Kasumi-1 (cell line): ENCODE measurements around the gene ATRIP.
A peak's percentile ranks its signal among the peaks of the same experiment; 100 is the strongest.
"Not testable (repeated sequence)": the region's sequence is repeated elsewhere in the genome, so short reads cannot be mapped to it uniquely, and the experiment has no call there.

Experiments
- DNase-seq, 2 experiments: peaks; one replicate each; lab custom pipeline; 2025; lab: John Stamatoyannopoulos, UW

ATRIP gene

DNA sequence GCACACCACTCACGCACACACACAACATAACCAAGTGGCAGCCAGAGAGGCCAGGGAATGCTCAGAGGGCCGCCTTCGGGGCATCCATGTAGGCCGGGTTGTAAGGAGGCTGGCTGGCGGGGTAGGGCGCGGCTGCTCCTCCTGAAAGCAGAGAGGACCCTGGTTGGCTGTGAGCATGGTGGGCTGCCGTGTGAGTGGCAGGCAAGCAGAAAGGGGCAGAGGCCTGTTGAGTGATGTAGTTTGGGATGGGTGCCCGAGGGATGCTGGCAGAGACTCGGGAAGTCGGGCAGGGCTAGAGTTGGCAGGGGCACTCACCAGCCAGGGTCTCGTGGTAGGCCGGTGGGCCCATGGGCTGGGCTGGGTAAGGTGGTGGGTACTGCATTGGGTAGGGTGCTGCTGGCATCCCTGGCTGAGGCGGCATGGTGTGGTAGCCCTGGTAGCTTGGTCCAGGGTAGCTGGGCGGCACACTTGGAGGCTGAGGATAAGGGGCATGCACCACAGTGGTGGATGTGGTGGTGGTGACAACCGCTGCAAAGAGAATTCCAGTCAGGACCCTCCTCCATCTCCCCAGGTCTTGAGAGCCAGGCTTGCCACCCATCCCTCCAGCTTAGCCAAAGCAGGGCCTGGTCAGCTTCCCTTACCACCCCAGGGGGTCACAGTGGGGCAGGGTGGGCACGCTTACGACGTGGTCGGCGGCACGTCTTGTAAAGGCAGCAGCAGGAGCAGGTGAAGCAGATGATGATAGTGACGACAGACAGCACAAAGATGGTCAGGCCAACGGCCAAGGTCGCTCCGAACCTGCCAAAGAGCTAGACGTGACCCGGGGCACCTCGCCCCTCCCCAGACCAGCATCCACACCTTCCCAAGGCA is 22.7 kb downstream of the ATRIP start:
- no peak for DNase-seq

DNA sequence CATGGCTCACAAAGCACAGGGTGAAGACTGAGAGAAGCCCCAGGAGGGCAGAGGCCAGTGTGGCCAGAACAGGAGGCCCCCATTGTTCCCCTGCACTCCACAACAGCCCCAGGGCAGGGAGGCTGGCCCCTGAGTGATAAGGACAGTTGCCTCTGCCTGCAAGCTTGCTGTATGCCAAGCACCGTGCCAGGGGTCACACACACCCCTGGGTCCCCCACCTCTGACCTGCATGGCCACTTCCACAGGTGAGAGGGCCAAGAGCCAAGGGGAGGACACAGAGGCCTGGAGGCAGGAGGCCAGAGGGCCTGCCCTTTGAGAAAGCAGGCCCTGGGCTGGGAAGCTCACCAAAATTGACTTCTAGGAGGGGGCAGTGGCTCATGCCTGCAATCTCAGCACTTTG is 23.7 kb downstream of the ATRIP start:
- no peak for DNase-seq

DNA sequence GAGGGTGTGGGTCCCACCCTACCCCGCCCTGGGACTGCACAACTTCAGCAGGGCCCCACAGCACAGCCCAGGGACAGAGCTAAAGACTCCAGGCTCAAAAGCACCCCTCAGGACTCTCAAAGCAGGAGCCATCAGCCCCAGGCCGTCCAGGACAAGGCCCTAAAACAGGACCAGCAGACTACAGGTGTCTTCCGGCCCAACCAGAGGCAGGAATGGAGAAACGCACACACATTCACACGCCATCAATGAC is 26.1 kb downstream of the ATRIP start:
- peak in 1 of 2 experiments; percentile 37 for DNase-seq

DNA sequence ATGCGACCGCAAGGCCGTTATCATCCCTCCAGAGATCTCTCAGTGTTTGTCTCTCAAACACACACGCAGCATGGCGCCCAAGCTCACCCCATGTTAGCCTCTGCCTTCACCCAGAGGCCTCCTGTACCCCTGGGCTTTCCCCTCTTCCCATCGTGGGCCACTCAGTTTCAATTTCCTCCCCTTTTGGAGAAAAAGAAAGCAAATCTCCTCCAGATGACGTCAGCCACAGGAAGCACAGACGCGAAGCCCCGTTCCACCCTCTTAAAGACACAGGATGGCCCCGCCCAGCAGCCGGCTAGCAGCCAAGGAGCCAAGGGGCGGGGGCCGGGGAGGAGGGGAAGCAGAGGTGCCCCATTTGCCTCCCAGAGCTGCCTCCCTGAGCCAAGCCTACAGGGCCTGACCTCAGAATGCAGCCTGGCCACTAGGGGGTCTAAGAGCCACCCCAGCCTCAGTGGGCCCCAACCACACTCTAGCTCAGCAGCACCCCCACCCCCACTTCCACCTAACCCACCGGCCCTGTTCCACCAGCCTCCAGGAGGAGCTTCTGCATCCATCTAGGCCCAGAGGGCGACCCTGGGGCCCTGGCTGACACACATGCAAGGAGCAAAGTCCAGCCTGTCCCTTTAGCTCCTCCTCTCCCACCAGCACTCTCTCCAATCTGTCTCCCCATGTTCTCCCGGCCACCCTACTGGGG is 26.5 kb downstream of the ATRIP start:
- DNase-seq: peak; percentile 97 to 98

DNA sequence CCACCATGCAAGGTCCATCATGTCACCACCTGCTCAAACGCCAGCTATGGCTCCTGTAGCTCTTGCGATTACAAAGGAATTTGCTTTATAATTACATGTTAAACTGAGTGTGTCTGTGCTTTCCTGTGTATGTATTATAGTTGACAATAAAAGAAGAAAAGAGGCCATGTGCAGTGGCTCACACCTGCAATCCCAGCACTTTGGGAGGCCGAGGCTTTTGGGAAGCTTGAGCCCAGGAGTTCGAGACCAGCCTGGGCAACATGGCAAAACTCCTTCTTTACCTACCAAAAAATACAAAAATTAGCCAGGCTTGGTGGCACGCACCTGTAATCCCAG is 27.0 kb downstream of the ATRIP start:
- no peak for DNase-seq

DNA sequence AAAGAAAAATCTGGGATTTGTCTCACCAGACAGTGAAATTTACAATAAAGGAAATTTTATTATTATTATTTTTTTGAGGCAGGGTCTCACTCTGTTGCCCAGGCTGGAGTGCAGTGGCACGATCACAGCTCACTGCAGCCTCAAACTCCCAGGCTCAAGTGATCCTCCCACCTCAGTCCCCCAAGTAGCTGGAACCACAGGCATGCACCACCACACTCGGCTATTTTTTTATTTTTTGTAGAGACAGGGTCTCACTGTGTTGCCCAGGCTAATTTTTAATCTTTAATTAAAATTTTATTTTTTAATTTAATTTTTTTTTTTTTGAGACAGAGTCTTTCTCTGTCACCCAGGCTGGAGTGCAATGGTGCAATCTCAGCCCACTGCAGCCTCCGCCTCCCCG is 27.5 kb downstream of the ATRIP start:
- not testable (repeated sequence) for DNase-seq

DNA sequence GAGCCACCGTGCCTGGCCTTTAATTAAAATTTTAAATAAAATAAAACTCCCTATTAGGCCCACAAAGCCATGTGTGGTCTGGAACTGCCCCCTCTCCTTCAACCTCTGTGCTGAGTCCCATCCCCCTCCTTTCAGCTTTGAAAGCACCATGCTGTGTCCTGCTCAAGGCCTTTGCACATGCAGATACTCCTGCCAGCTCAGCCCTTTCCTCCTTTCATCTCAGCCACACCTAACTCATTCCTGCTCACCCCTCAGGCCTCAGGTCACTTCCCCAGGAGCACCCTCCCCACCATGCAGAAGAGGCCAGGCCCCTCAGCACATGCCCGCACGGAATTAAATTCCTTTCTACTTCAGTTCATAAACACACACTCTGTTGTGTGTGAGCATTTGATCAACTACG is 28.1 kb downstream of the ATRIP start:
- no peak for DNase-seq

DNA sequence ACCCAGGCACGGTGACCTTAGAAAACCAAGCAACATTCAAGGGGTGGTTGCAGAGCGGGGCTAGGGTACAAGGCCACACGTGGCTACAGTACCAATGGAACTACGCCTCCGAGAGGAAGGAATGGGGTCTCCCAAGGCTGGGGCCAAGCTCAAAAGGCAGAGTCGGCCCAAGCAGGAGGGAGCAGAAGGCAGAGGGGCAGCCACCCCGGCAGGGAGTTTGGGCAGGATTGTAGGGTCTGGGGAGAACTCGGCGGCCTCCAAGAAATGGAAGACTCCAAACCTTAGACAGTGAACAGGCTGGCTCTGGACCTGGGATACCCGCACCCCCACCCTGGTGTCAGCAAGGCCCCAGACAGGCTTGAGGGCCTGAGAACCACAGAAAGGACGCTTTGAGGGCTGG is 28.7 kb downstream of the ATRIP start:
- DNase-seq: no peak

DNA sequence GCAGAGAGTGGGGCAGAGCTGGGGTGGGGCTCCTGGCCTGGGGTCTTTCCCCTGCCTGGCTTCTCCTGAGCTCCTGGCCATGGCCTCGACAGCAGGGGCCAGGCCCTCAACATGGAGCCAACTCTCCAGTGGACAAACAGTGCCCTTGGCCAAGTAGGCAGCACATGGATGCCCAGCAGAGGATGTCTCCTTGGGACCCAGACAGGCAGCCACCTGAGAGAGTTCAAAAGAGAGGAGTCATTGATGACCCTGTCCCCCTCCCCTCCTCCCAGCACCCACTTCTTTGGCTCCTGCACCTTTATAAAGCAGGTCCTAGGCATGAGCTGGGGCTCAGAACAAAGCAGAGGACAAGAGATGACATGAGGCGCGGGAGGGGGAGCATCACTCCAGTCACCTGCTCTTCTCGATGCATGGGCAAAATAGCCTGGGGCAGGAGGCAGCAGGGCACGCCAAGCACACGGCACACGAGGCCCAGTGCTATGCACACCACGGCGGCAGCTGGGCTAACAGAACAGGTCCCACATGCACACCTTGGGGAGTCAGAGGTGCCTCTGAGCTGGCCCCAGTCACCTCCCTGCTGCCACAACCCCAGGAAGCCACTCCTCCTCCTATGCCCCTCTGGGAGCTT is 30.0 kb downstream of the ATRIP start:
- no peak for DNase-seq

DNA sequence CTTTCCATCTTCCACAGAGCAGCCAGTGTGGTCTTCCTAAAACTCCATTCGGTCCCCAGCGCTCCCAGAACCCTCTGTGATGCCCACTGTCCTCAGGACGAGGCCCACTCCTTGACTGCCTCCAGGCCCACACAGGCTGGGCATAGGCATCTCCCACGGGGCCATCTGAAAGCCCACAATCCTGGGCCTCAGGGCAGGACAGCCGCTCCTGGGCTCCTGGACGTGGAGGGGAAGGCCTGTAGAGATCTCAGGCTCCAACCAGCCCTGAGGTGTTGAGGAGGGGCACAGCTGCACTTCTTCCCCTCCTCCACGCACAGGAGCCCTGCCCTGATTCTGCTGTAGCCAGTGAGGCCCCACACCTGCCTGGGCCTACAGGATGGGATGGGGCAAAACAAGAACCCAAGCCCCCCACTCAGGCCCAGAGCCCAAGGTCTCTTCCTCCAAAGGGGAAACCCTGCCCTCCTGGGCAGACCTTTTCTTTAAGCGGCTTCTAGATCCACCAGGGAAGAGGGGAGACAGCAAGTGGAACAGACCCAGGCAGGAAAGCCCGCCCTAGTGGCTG is 31.5 kb downstream of the ATRIP start:
- no peak for DNase-seq

DNA sequence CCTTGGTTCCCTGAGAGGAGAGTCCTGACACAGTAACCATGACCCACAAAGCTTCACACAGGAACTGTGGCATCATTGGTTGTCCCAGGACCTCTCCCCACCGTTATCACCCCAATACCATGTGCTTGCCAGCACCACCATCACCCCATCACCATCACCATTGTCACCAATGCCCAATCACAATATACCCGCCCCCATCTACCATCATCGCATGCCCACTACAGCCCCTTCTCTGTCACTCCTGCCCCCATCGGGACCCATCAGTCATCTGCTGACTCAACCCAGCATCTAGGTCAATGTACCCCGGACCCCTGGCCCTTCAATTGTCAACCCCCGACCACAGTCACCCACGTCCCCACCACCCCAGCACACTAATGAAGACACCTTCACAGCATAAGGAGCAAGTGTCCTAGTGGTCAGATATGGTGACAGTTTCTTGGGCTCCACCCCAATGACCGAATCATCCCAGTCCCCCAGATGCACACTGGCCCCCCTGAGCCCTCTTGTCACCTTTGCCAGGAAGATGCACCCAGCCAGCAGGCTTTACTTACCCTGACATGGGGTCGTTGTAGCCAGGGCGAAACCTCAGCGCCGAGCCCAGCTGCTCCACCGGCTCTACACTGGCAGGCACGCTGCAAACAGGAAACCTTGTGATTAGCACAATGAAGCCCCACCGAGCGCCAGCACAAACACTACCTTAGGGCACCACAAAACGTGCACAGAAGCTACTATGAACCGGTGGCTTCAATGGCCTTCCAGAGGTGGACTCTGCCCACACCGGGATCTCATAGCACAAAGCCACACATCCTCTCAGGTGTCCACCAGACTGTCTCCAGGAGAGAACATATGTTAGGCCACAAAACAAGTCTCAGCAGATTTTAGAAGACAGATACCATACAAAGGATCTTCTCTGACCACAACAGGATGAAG is 32.4 kb downstream of the ATRIP start:
- peak in 1 of 2 experiments; percentile 1 for DNase-seq

DNA sequence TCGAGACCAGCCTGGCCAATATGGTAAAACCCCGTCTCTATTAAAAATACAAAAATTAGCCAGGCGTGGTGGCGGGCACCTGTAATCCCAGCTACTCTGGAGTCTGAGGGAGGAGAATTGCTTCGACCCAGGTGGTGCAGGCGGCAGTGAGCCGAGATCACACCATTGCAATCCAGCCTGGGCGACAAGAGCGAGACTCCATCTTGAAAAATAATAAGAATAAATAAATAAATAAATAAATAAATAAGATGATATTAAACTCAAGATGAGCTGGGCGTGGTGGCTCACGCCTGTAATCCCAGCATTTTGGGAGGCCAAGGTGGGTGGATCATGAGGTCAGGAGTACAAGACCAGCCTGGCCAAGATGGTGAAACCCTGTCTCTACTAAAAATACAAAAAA is 34.4 kb downstream of the ATRIP start:
- not testable (repeated sequence) for DNase-seq

DNA sequence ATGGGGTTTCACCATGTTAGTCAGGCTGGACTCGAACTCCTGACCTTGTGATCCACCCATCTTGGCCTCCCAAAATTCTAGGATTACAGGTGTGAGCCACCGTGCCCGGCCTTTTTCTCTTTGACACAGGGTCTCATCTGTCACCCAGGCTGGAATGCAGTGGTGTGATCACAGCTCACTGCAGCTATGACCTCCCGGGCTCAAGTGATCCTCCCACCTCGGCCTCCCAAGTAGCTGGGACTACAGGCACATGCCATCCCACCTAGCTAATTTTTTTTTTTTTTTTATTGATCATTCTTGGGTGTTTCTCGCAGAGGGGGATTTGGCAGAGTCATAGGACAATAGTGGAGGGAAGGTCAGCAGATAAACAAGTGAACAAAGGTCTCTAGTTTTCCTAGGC is 36.3 kb downstream of the ATRIP start:
- not testable (repeated sequence) for DNase-seq

DNA sequence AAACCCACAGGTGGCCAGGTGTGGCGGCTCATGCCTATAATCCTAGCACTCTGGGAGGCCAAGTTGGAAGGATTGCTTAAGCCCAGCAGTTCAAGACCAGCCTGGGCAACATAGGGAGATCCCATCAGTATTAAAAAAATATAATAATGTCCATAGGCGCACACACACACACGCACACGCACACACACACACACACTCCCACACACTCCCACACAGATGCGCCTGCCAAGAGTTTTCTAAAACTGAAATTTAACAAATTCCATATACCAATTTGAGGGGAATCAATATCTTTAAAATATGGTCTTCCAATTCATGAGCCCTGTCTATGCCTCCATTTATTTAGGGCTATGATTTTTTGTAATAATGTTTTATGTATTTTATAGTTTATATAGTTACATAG is 40.4 kb downstream of the ATRIP start:
- DNase-seq: no peak

DNA sequence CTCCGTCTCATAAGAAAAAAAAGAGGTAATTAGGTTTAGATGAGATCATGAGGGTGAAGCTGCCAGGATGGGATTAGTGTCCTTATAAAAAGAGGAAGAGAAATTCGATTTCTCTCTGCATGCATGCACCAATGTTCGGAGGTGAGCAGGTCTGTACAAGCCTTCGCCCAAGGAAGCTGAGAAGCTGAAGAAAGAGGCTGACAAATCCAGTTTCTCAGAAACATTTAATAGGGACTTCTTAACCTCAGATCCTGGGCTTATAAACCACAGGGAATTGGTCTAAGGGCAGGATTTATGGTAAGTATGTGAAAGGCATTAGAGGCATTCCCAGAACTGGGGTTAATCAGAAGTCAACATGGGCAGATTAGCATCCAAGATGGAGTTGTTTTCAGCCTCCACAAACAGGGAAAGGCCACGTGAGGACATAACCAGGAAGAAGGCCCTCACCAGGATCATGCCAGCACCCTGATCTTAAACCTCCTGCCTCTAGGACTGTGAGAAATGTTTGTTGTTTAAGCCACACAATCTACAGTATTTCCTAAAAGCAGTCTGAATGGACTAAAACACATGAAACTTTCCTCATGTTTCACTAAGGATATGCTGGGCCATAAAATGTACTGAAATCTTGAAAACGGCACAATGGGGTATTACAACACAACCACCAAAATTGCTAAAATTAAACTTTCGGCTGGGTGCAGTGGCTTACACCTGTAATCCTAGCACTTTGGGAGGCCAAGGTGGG is 46.1 kb downstream of the ATRIP start:
- peak; percentile 7 to 15 for DNase-seq

DNA sequence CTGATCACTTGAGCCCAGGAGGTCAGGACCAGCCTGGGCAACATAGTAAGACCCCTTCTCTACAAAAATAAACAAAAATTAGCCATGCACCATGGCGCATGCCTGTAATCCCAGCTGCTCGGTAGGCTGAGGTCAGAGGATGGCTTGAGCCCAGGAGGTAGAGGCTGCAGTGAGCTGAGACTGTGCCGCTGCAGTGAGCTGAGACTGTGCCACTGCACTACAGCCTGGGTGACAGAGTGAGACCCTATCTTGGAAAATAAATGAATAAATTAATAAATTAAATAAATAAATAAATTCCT is 46.6 kb downstream of the ATRIP start:
- no peak for DNase-seq

DNA sequence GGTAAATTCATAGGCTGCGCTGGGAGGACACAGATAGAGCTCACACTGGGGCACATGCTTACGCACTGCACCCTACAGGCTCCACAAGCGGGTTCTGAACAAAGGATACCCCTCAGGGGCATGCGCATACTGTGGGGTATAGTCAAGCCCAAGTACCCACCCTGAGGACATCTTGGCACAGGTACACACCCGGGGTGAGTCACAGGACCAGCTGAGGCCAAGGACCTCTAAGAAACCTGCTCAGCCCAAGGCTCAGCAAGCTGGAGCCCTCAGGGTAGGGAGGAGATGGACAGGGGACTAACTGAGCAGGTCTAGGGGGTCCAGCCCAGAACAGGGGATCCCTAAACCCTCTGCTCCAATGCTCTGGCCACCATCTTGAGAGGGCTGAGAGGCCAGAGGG is 54.1 kb downstream of the ATRIP start:
- no peak for DNase-seq

DNA sequence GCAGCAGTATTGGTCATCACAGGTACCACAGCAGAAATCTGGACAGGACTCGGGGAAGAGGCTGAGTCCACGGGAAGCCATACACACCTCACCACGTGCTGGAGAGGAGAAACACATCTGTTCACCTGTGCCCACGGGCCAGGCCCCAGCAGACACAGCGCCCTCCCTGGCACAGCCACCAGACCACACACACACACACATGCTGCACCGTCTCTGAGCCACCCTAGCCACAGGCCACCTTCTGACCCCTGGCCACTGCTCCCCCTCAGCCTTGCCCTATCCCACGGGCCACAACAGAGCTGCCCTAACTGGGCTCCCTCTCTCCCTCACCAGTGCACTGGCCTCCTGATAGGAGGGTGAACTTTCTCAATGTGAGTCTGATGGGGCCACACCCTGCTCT is 54.7 kb downstream of the ATRIP start:
- no peak for DNase-seq

DNA sequence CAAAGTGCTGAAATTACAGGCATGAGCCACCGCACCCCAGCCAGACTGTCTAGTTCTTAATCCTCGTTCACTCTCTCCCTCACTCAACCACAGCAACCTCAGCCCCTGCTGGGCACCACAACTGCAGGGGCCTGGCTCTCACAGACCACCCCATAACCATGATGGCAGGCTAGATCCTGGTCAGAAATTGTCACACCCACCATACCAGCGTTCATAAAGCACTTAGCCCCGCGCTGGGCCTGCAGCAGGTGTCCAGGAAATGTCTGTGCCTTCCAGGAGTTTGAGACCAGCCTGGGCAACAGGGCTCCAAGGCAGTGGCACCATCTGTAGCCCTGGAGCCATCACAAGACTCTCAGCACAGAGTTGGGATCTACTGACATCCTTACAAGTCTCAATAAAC is 55.6 kb downstream of the ATRIP start:
- no peak for DNase-seq

DNA sequence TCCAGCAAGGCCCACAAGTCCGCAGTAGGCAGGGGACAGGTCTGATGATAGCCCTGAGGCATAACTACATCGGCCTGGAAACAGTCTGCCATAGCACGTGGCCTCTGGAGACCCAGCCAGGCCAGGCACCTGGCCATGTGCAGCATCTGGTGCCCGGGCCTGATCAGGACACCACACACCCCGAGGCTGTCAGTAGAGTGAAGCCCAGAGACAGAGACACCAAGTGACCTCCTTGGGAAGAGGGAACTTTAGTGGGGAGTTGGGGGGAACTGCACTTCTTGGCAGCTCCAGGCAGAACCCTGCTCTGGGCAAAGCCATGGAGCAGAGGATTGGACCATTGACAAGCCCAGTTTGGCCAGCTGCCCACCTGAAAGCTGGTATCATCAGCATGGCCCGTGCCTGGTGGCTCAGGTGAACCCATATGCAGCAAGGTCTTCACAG is 56.2 kb downstream of the ATRIP start:
- no peak for DNase-seq

DNA sequence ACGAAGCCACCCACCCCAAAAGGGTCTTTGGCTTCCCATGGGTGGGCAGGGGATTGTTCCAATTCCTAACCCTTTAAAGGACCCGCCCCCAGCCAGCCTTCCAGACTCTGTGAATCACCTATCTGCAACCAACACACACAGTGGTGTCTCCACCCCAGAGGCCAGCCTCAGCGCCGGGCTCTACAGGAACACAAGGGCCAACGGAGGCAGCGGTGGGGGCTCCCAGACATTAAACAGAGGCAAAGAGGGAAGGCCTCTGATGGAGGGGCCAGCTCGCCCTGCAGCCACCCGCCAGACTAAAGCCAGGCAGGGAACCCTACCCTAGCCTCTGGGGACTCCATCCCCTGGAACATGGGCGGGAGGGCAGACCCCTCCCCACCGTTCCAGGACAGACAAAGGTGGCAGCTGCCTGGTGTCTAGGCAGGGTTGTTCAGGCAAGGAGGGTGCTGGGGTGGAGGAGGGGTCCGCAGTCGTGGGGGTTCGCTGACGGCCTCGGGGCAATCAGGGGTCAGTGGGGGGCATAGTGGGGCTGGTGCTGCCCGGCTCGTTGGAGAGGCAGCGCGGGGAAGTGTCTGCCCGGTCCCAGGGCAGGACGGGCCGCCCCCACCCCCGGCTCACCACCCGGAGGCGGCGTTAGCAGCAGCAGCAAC is 57.0 kb downstream of the ATRIP start:
- DNase-seq: no peak
